ENCODE measurements around the gene XCR1. TPM values are rescaled to one million over a fixed set of nuclear protein-coding genes. Genes with fewer than 3 reads are reported as not detected.
"Not testable (repeated sequence)": the region's sequence is repeated elsewhere in the genome, so short reads cannot be mapped to it uniquely, and the experiment has no call there.

The XCR1 gene, protein sequence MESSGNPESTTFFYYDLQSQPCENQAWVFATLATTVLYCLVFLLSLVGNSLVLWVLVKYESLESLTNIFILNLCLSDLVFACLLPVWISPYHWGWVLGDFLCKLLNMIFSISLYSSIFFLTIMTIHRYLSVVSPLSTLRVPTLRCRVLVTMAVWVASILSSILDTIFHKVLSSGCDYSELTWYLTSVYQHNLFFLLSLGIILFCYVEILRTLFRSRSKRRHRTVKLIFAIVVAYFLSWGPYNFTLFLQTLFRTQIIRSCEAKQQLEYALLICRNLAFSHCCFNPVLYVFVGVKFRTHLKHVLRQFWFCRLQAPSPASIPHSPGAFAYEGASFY
- not detected for total RNA-seq
- long read RNA-seq = 0 reads

DNA sequence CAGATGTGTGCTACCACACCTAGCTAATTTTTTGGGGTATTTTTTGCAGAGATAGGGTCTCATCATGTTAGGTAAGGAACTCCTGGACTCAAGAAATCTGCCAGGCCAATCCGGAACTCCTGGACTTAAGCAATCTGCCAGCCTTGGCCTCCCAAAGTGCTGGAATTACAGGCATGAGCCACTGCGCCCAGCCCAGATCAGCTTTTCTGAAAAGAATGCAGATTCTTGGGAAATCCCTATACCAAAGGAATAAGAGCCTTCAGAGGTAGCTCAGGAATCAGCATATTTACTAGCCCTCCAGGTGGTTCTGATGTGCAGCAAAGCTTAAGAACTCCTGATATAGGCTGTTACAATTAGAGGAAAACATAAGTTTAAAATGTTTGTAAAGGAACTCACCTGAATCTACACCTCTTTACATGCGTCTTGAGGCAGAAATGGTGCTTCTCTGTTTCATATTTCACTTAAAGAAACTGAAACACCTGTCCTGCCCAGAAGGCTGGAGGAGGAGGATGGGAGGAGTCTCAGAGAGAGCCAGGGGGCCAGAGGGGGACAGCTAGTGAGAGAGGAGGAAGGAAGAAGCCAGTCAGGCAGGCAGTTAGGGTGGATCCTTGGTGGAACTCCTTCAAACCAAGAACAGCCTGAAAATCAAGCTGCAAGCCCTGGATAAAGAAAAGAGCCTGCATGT, at the start of gene XCR1:
Gene XCR1, minus strand, starts transcription at position 463 of the 685 bp plus-strand sequence. CDS start 5,536 bp downstream, outside the sequence.
- intact Hi-C loops (cut with DNase I) = no loop called here

DNA sequence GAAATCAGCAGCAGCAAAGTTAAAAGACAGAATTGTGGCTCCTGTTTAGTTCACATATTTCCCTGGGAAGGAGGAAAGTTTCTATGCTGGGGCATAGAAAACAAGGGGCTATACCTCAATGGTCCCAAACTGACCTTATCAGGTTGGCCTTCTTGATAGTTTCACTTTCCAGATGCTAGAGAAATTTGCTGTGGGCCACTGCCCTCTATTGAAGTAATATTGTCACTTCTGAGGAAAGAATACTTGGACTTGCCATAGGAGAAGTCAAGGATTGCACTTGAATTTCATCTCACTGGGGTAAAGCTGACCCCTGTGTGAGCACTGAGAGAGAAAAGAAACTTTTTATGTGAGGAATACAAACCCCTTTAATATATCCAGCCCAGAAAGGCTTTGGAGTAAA, 49.3 kb upstream of the XCR1 start:
- no peak for DNase-seq (ENCODE audit: low spot score)
- intact Hi-C loops (cut with DNase I) = loop anchor here (10.0 kb wide), 1 partner anchor 232 kb away; the partner anchor contains the start of gene LZTFL1

More for the DNA sequence above, at the start of gene XCR1:
- no peak for DNase-seq (ENCODE audit: low spot score)

GRCh38 chr3:46075816-46076215, 48.5 kb upstream of the XCR1 start:
- intact Hi-C loops (cut with DNase I) = loop anchor here (10.0 kb wide), 1 partner anchor 231 kb away; the partner anchor contains the start of gene LZTFL1
- no peak for DNase-seq (ENCODE audit: low spot score)

DNA sequence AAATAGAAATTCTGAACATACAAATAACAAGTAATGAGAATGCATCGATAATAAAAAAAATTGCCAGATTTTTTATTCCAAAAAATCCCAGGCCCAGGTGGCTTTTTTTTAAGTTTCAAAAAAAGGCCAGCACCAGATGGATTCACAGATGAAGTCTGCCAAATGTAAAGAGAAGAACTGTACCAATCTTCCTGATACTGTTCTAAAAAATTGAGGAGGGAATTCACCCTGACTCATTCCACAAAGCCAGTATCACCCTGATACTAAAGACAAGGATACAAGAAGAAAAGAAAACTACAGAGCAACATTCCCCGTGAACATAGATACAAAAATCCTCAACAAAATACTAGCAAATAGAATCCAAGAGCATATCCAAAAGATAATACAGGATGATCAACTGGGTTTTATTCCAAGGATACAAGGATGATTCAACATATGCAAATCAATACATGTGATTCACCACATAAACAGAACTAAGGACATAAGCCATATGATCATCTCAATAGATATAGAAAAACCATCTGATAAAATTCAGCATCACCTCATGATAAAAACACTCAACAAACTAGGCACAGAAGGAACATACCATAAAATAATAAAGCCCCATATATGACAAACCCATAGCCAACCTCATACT, 44.1 kb upstream of the XCR1 start:
- intact Hi-C loops (cut with DNase I) = loop anchor here (10.0 kb wide), 1 partner anchor 227 kb away; the partner anchor contains the start of gene LZTFL1

DNA sequence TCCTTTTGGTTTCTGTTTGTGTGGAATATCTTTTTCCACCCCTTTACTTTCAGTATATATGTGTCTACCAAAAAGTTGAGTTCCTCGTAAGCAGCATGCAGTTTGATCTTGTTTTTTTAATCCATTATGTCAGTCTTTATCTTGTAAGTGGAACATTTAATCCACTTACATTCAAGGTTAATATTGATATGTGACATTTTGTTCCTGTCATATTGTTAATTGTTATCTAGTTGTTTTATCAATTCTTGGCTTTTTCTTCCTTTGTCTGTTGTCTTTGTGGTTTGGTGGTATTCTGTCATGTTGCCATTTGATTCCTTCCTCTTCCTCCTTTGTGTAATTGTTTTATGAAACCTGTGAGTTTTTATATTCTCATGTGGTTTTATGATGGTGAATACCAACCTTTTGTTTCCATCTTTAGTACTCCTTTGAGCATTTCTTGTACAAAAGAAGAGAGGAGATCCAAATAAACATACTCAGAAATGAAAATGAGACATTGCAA, 43.4 kb upstream of the XCR1 start:
- intact Hi-C loops (cut with DNase I) = loop anchor here (10.0 kb wide), 1 partner anchor 226 kb away; the partner anchor contains the start of gene LZTFL1
- DNase-seq (ENCODE audit: low spot score) = no peak

More for the DNA sequence above, 44.1 kb upstream of the XCR1 start:
- DNase-seq (ENCODE audit: low spot score) = no peak

- DNase-seq (ENCODE audit: low spot score) = no peak
- intact Hi-C loops (cut with DNase I) = no loop called here
Measured at GRCh38 chr3:46068501-46068900, 41.2 kb upstream of the XCR1 start.

GRCh38 chr3:46067401-46067800, 40.1 kb upstream of the XCR1 start:
- DNase-seq (ENCODE audit: low spot score) = no peak
- intact Hi-C loops (cut with DNase I) = no loop called here

- no peak for DNase-seq (ENCODE audit: low spot score)
- intact Hi-C loops (cut with DNase I) = no loop called here
Measured at GRCh38 chr3:46065750-46066256, 38.5 kb upstream of the XCR1 start.

DNA sequence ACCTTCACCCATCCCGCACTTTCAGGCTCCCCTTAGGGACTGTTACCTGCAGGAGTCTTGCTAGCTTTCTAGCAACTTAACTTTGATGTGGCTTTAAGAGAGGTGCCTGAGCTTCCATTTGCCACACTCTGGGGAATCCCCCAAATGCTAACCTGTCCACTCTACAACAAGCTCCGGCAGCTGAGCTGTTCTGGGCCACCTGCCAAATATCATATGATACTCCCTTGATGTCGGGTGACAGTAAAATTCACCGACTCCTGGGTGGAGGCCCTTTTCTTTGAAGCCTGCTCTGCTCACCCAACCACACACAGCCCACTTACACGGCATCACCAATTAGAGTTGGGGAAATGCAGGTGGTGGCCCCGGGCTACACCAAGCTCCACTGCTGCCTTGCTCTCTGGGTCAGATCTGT, 38.0 kb upstream of the XCR1 start:
- intact Hi-C loops (cut with DNase I) = no loop called here
- no peak for DNase-seq (ENCODE audit: low spot score)

DNA sequence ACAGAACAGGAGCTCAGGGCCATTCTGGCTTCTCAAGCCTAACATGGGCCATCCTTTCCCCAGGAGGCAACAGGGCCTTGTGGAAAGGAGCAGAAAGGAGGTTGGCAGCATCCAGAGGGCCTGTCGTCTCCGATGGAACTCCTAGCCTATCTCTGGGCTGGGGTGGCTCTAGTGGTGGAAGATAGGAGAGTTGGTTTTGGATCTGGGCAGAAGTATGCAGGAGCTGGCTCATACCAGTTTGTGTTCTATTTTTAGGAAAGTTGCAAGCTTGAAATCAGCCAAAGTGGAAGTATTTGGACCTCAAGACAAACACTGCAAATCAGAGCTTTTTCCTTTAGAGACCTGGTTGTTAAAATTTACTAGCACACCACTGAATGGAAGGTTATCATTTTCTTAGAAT, 35.4 kb upstream of the XCR1 start:
- intact Hi-C loops (cut with DNase I) = loop anchor here (2.0 kb wide), 1 partner anchor 70 kb away; no protein-coding TSS in a partner anchor
- DNase-seq (ENCODE audit: low spot score) = no peak

DNA sequence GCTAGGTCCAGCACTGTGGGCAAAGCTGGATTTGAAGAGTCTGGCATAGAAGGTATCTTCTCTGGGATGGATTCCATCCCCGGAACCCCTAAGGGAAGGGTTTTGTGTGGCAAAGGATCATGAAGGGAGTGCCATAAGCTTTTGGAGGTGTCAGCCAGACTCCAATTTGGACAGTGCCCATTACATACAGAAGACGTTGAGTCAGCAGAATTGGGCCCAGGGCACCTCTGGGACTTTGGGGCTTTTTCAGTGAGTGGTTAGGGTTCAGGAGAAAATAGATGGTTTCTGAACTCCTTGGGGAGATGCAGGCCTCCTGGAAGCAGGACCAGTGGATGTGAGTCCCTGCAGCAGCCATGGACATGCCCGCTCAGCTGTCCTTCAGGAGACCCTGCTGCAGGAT, 34.6 kb upstream of the XCR1 start:
- intact Hi-C loops (cut with DNase I) = loop anchor here (2.0 kb wide), 1 partner anchor 69 kb away; no protein-coding TSS in a partner anchor
- DNase-seq (ENCODE audit: low spot score) = no peak

- DNase-seq (ENCODE audit: low spot score) = no peak
- intact Hi-C loops (cut with DNase I) = no loop called here
Measured at GRCh38 chr3:46061108-46061720, 33.9 kb upstream of the XCR1 start.

DNA sequence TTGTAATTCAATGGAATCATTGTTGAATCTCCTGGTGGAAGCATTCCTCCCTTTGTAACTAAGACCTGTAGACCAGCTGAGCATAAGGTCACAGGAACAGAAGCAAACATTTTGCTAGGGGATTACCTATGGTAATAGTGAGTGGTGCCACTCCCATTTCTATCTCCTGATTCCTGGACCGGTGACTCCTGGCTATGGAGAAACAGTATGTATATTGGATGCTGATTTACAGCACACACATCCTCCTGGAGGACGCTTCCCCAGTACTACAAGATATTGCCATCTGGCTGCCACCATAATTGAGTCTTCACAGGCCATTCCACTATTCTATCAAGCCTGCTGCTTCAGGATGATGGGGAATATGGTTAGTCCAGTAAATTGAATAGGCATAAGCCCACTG, 33.3 kb upstream of the XCR1 start:
- no peak for DNase-seq (ENCODE audit: low spot score)
- intact Hi-C loops (cut with DNase I) = no loop called here

GRCh38 chr3:46059432-46059831, 32.1 kb upstream of the XCR1 start:
- no peak for DNase-seq (ENCODE audit: low spot score)
- intact Hi-C loops (cut with DNase I) = no loop called here

GRCh38 chr3:46058981-46059380, 31.7 kb upstream of the XCR1 start:
- no peak for DNase-seq (ENCODE audit: low spot score)
- intact Hi-C loops (cut with DNase I) = no loop called here

GRCh38 chr3:46057716-46058115, 30.4 kb upstream of the XCR1 start:
- intact Hi-C loops (cut with DNase I) = no loop called here

GRCh38 chr3:46056686-46057085, 29.4 kb upstream of the XCR1 start:
- DNase-seq (ENCODE audit: low spot score) = no peak
- intact Hi-C loops (cut with DNase I) = no loop called here

More at GRCh38 chr3:46057716-46058115, 30.4 kb upstream of the XCR1 start:
- no peak for DNase-seq (ENCODE audit: low spot score)

- intact Hi-C loops (cut with DNase I) = not testable (repeated sequence)
Measured at GRCh38 chr3:46053761-46054515, 26.7 kb upstream of the XCR1 start.

DNA sequence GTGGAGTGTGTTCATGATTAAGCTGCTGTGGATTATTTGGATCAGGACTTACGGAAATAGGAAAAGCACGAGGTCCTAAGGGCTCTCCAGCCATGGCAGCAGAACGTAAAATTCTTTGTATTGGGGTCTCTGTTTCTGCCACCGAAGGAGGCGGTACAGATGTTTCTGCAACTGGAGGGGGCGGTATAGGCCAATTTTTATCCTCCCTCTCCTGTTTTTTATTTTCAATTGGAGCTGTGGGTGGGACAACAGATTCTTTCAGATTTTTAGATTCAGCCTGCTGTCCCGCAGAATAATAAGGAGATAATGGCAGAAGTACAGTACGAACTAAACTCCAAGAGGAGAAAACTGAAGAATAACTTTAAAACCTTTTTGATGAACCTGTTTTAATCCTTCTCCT, 26.0 kb upstream of the XCR1 start:
- DNase-seq (ENCODE audit: low spot score); intact Hi-C loops (cut with DNase I): not testable (repeated sequence)

More at GRCh38 chr3:46053761-46054515, 26.7 kb upstream of the XCR1 start:
- not testable (repeated sequence) for DNase-seq (ENCODE audit: low spot score)
